GM19452 (cell line): ENCODE data around the gene DNAJC1.
"Not testable (repeated sequence)": the region's sequence is repeated elsewhere in the genome, so short reads cannot be mapped to it uniquely, and the experiment has no call there.

Experiments
- ATAC-seq: cut with Tn5 transposase; IDR thresholded peaks from one replicate; pipeline ENCODE4 v1.9.1; 2021; ENCODE audit not compliant: unreplicated experiment

Gene DNAJC1

GRCh38 chr10:22003177-22003963, at the start of gene DNAJC1:
Gene DNAJC1 (minus strand): TSS chr10:22003730. CDS start chr10:22003434, 296 bp downstream.
- peak; percentile 94 for ATAC-seq

DNA sequence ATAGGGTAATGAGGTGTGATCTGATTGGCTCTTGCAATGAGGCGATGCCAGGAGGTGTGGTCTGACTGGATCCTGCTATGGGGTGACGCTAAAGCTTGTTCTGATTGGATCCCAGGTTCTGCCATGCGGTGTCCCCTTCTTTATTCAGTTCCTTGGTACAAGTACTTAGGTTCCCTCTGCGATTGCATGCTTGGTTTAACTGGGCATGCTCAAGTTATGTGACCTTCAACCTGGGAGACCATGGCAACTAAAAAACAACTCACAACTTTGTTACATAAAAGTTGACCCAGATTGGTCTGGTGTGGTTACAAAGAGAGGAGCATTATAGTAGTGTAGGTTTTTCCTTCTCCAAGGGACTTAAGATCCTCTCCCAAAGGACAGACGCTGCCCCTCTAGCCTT, 49.5 kb upstream of the DNAJC1 start:
- no peak for ATAC-seq

GRCh38 chr10:22049635-22050034, 46.1 kb upstream of the DNAJC1 start:
- no peak for ATAC-seq

- no peak for ATAC-seq
These were observed 44.3 kb upstream of the DNAJC1 start for GRCh38 chr10:22047812-22048211.

GRCh38 chr10:22043327-22043633, 39.8 kb upstream of the DNAJC1 start:
- no peak for ATAC-seq

- no peak for ATAC-seq
These were observed 39.2 kb upstream of the DNAJC1 start for GRCh38 chr10:22042557-22043326.

DNA sequence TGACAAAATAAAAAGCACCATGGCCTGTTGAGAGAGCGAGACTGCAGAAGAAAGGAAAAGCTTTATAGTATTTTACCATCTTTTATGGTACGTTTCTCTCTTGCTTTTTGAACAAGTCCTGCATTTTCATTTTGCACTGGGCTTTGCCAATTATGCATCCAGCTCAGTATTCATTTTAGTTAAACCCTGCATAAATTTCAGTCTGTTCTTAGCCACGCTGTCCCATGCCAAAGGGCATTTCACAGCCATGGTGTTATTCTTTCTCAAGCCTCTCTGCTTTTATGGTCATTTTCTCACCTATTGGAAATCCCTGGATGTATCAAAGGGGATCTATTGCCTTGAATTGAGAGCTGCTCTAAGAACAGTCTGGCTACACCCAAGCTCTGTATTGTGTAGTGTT, 30.8 kb upstream of the DNAJC1 start:
- no peak for ATAC-seq

DNA sequence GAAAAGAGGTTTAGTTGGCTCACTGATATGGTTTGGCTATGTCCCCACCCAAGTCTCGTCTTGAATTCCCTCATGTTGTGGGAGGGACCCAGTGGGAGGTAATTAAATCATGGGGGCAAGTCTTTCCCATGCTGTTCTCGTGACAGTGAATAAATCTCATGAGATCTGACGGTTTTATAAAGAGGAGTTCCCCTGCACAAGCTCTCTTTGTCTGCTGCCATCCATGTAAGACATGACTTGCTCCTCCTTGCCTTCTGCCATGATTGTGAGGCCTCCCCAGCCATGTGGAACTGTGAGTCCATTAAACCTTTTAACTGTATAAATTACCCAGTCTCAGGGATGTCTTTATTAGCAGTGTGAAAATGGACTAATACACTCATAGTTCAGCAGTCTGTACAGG, 28.7 kb upstream of the DNAJC1 start:
- not testable (repeated sequence) for ATAC-seq

GRCh38 chr10:22030421-22030820, 26.9 kb upstream of the DNAJC1 start:
- no peak for ATAC-seq

- ATAC-seq: no peak
These were observed 26.1 kb upstream of the DNAJC1 start for GRCh38 chr10:22029445-22030236.

- no peak for ATAC-seq
These were observed 24.1 kb upstream of the DNAJC1 start for GRCh38 chr10:22027364-22028238.

GRCh38 chr10:22026287-22026686, 22.8 kb upstream of the DNAJC1 start:
- no peak for ATAC-seq

DNA sequence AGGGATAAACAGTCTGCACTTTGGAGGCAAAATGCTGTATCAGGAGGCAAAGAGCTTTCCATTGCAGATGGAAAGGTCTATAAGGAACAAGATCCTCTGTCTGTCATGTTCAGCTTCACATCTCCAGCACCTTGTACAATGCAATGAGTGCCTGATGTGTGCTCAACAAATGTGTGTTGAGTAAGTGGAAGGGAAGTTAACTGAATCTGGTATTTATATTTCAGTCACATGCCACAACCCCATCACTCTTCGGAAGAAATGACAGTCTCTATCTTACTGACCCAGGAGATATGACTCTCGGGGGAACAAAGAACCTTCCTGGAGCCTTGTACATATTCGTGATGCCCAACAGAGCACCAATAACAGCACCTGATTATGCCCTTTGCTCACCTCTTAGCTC, 20.0 kb upstream of the DNAJC1 start:
- ATAC-seq: no peak

DNA sequence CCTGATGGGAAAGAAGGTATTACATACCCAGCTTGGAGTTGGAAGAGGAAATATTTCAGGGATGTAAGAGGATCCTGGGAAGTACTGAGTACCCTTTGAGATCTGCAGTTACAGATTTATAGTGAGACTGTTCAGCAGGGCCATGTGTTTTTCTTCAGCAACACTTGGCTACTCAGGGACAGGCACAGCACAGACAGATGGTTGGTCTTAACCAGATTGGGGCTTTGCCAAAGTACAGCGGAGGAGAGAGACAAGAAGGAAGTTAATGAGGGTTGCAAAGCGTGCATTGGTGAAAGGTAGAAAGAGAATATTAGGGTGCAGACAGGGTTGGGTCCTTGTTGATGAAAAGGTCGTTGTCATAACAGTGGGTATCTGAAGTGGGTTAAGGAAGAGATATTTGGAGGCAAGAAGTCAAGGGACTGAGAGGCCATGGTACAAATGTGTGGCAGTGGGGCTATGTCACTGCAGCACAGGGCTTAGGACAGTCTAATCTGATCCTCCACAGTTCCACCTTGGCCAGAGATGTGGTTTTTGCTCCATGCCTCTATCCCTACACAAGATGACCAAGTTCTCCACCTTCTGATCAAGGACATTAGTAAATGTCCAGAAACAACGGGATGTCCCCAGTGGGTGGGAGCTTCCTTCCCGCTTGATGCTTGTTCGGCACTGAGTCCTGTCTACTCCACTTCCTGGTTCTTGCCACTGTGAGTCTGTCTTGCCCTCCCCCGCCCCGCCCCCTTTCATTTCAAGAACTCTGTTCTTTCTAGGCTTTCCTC, 18.9 kb upstream of the DNAJC1 start:
- no peak for ATAC-seq

DNA sequence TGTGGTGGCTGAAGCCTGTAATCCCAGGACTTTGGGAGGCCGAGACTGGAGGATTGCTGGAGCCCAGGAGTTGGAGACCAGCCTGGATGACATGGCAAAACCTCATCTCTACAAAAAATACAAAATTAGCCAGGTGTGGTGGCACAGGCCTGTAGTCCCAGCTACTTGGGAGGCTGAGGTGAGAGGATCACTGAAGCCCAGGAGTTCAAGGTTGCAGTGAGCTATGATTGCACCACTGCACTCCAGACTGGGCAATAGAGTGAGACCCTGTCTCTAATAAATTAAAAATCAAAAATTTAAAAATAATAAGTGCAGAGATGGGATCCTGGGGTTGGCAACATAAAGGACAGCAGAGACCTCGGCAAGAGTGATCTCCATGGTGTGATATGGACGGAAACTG, 17.6 kb upstream of the DNAJC1 start:
- ATAC-seq: not testable (repeated sequence)

GRCh38 chr10:22017283-22018020, 13.9 kb upstream of the DNAJC1 start:
- ATAC-seq: no peak

DNA sequence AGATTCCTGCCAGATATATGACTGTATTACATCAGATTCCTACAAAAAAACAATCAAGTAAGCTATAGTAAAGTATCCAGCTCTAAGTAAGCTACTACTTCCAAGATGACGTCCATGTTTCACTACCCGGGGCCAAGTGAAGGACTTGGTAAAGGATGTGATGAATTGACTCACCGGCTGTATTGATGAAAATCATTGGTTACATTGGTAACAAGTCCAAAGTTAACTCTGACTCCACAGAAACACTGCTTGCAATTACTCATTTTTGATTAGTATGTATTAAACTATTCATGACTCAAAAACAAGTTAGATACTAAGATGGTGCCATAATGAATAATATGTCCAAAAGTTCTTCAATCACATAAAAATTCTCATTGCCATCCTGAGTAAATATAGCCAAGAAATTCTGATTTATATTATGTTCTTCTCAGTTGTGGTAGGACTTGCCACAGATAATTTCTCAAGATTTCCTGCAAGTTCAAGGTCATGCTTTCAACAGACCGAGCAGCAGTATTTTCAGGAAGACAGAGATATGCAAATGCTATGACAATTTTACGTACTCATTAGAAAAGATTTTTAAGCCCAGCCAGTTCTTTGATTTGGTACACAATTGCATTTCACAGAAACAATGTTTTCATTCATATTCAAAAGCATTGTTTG, 12.6 kb upstream of the DNAJC1 start:
- no peak for ATAC-seq

GRCh38 chr10:22010973-22011408, 7.5 kb upstream of the DNAJC1 start:
- ATAC-seq: no peak

DNA sequence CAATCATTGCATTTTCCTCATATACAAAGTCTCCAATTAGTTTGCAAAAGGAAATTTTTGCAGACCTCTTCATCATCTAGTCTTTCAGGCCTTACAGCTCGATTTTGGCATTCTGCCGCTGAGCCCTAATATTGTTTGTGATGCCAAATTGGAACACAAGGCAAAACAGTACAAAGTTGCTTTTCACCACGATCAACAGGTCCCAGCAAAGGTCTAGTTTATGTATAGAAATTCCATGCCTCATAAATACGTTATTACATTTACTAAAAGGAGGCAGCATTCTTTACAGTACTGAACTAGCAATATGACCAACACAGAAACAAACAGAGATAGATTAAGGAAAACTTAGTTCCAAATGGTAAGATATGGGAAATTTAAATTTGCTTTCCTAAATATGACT, 7.0 kb upstream of the DNAJC1 start:
- ATAC-seq: no peak
